Measurements from ENCODE around the gene IL22RA1.
A peak's percentile ranks its signal among the peaks of the same experiment; 100 is the strongest.

The IL22RA1 gene

GRCh38 chr1:24080131-24080530 is 62.8 kb downstream of the IL22RA1 start:
- DNase-seq (ENCODE audit: low read depth in 3 of 3, low spot score in 1 of 3): no peak

- DNase-seq (ENCODE audit: low read depth in 3 of 3, low spot score in 1 of 3): no peak
Observed at GRCh38 chr1:24077278-24077978, 65.5 kb downstream of the IL22RA1 start.

GRCh38 chr1:24075946-24076345 is 67.0 kb downstream of the IL22RA1 start:
- no peak for DNase-seq (ENCODE audit: low read depth in 3 of 3, low spot score in 1 of 3)

- DNase-seq (ENCODE audit: low read depth in 3 of 3, low spot score in 1 of 3): no peak
Observed at GRCh38 chr1:24075590-24075854, 67.4 kb downstream of the IL22RA1 start.

GRCh38 chr1:24074817-24075589 is 67.9 kb downstream of the IL22RA1 start:
- no peak for DNase-seq (ENCODE audit: low read depth in 3 of 3, low spot score in 1 of 3)

- no peak for DNase-seq (ENCODE audit: low read depth in 3 of 3, low spot score in 1 of 3)
Observed at GRCh38 chr1:24074196-24074595, 68.7 kb downstream of the IL22RA1 start.

GRCh38 chr1:24071941-24072340 is 71.0 kb downstream of the IL22RA1 start:
- no peak for DNase-seq (ENCODE audit: low read depth in 3 of 3, low spot score in 1 of 3)

GRCh38 chr1:24070821-24071393 is 72.0 kb downstream of the IL22RA1 start:
- DNase-seq (ENCODE audit: low read depth in 3 of 3, low spot score in 1 of 3): peak; percentile 35 to 48 (median 42)

- DNase-seq (ENCODE audit: low read depth in 3 of 3, low spot score in 1 of 3): no peak
Observed at GRCh38 chr1:24069817-24070216, 73.1 kb downstream of the IL22RA1 start.
